ENCODE results near the gene SPPL3.

DNA sequence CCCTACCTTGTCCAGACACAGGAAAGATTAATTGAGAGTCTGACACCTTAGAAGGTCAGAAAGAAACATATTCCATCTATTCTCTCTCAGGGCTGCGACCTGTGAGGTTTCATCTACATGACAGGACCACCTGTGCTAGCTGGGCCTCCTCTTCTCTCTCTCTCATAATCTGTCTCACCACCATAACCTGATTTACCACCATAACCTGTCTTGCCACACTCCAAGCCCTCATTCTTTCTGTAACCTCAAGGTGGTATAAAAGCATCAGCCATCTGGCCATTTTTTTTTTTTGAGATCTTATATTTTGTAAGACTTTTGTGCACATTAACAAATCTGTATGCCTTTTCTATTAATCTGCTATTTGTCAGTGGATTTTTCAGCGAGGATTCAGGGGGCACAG is 103.0 kb downstream of the SPPL3 start:
- TF ChIP-seq, protein P1, sequence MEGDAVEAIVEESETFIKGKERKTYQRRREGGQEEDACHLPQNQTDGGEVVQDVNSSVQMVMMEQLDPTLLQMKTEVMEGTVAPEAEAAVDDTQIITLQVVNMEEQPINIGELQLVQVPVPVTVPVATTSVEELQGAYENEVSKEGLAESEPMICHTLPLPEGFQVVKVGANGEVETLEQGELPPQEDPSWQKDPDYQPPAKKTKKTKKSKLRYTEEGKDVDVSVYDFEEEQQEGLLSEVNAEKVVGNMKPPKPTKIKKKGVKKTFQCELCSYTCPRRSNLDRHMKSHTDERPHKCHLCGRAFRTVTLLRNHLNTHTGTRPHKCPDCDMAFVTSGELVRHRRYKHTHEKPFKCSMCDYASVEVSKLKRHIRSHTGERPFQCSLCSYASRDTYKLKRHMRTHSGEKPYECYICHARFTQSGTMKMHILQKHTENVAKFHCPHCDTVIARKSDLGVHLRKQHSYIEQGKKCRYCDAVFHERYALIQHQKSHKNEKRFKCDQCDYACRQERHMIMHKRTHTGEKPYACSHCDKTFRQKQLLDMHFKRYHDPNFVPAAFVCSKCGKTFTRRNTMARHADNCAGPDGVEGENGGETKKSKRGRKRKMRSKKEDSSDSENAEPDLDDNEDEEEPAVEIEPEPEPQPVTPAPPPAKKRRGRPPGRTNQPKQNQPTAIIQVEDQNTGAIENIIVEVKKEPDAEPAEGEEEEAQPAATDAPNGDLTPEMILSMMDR (IDR thresholded peaks at IDR 0.05) = no peak
- no peak for TF ChIP-seq POLR2A (IDR thresholded peaks at IDR 0.05)

Data from tibial nerve (tissue), 3 donors.